ENCODE results near the gene GSX2.
"Not testable (repeated sequence)": the region's sequence is repeated elsewhere in the genome, so short reads cannot be mapped to it uniquely, and the experiment has no call there.

GSX2 gene

GRCh38 chr4:54099748-54100574 is at the start of gene GSX2:
Gene GSX2, plus strand, starts transcription at chr4:54100163. Its CDS starts 182 bp downstream, at chr4:54100345.
- peak; percentile 41 for DNase-seq (ENCODE audit: low spot score)

GRCh38 chr4:54050214-54050904 is 49.6 kb upstream of the GSX2 start:
- DNase-seq (ENCODE audit: low spot score): peak; percentile 18

DNA sequence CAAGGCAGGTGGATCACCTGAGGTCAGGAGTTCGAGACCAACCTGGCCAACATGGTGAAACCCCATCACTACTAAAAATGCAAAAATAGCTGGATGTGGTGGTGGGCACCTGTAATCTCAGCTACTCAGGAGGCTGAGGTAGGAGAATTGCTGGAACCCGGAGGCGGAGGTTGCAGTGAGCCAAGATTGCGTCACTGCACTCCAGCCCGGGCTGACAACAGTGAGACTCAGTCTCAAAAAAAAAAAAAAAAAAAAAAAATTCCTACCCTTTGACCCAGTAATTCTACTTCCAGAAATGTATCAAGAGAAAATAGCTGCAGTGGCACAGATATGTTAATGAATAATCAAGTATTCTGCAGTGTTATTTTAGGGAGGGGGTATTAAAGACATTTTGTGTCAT is 46.6 kb upstream of the GSX2 start:
- DNase-seq (ENCODE audit: low spot score): not testable (repeated sequence)

GRCh38 chr4:54054501-54054900 is 45.5 kb upstream of the GSX2 start:
- DNase-seq (ENCODE audit: low spot score): no peak

DNA sequence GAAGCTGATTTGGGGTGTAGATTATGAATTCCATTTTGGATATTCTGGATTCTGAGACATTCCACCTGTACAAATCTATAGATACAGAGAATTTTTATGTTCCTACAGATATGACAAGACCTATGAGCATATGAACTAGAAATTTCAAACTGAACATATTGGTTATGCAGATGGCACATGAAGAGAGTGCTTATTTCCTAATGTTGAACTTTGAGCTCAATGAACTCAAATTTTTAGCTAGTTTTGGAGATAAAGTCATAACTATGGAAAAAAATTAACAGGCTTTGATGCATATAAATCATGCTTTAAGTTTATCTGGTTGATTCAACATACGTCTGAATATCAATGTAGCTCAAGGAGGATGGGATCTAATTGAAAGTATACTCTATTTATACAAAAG is 44.5 kb upstream of the GSX2 start:
- no peak for DNase-seq (ENCODE audit: low spot score)

DNA sequence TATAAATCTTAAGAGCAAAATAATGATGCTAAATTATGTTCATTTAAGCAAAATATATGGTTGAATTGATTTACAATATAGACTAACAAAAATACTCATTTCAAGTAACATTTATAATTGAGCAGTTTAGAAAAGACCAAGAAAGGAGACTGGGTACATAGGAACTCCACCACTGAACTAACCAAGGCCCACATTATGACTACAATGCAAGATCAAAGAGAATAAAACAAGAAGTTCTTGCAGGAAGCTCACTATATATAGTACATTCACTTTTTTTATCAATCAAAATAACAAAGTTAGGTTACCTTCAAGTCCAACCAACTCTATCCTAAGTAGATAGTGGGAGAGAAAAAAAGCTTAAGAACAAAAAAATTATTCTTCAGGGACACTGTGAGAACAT is 43.6 kb upstream of the GSX2 start:
- DNase-seq (ENCODE audit: low spot score): no peak

DNA sequence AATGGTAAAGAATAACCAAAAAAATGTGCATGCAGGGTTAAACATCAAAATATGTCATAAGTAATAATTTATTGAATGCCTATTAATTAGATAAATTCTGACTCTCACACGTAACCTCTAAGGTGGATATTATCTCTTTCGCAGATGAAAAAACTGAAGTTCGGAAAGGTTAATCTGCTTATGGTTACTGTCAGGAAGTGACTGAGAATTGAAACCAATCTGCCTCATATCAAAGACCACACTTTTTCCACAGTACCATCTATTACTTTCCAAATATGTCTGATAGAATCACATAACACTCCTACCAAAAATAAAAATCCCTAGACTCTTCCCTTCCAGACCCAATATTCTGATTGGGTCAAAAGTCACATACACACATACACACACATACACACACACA is 41.8 kb upstream of the GSX2 start:
- no peak for DNase-seq (ENCODE audit: low spot score)

DNA sequence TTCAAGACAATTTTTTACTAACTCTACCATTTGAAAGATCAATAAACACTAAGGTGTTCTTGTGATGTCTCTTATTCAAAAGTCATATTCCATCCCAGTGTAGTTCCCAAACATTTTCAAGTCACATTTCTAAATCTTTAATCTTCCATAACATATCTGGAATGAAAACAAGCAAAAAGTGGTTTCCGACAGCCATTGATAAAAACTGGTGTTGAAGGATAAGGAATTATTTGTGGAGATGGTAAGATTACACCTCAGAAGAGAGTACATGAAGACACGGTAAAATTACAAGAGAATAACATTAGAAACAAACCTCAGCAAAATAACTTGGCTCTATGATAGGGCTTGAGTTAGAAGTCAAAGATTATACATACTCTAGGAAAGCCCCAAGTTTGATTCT is 39.8 kb upstream of the GSX2 start:
- no peak for DNase-seq (ENCODE audit: low spot score)

- no peak for DNase-seq (ENCODE audit: low spot score)
Observed at GRCh38 chr4:54061067-54061466, 38.9 kb upstream of the GSX2 start.

- no peak for DNase-seq (ENCODE audit: low spot score)
Observed at GRCh38 chr4:54061873-54062272, 38.1 kb upstream of the GSX2 start.

- DNase-seq (ENCODE audit: low spot score): no peak
Observed at GRCh38 chr4:54062392-54062791, 37.6 kb upstream of the GSX2 start.

DNA sequence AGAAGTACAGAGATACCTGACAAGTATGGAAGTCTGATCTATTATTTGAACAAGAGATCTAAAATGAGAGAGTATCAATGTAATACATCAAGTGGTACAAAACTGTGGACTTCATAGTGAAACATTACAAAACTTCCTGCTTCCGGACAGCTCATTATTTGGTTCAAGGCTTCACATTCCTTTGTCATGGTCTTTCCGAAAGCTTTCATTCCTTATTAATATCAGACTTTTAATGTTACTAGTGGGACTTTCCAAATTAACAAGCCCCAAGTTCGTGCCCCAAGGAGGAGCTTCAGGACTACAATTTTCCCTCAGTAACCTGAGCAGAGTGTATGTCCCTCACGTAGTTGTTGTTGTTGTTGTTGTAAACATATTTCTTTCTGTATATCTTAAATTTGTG is 36.7 kb upstream of the GSX2 start:
- DNase-seq (ENCODE audit: low spot score): no peak

- DNase-seq (ENCODE audit: low spot score): no peak
Observed at GRCh38 chr4:54063737-54064316, 36.1 kb upstream of the GSX2 start.

DNA sequence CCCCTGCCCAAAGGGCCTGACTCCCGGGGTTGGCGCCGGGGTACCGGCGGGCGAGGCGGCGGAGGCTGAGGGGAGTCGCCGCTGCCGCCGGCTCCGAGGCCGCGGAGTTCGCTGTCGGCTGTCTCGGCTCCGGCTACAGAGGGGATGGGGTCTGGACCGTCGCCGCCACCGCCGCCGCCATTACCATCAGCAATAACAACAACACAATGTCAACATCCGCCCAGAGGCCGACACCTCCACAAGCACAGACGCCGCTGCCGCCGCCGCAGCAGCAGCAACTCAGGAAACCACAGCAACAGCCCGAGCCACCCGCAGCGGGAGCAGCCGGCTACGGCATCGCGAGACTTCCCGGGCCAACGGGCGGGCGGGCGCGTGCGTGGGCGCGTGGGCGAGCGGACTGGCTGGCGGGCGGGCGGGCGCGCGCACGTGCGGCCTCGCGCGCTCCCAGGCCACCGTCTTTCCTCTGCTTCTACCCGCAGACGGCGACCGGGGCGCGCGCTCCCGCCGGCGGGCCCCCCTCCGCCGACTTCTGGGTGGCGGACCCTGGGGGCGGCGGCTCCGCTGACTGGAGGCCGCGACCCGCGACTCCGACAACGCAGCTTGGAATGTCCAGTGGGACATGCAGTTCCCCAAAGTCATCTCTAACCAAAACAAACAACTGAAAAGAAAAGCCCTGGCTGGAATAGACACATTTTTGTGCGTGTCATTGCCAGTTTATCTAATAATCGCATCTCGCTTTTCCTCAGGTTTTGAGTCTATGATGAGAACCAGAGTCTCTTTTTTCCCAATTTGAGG is 35.4 kb upstream of the GSX2 start, which contains the start of gene CHIC2:
Gene CHIC2 (minus strand): TSS at position 289 of the 795 bp plus-strand sequence. CDS start 305 bp downstream, outside the sequence.
- DNase-seq (ENCODE audit: low spot score): peak; percentile 86

GRCh38 chr4:54065282-54066087 is 34.5 kb upstream of the GSX2 start:
- DNase-seq (ENCODE audit: low spot score): no peak

- DNase-seq (ENCODE audit: low spot score): no peak
Observed at GRCh38 chr4:54066088-54066415, 33.9 kb upstream of the GSX2 start.

- DNase-seq (ENCODE audit: low spot score): no peak
Observed at GRCh38 chr4:54066718-54067129, 33.2 kb upstream of the GSX2 start.

DNA sequence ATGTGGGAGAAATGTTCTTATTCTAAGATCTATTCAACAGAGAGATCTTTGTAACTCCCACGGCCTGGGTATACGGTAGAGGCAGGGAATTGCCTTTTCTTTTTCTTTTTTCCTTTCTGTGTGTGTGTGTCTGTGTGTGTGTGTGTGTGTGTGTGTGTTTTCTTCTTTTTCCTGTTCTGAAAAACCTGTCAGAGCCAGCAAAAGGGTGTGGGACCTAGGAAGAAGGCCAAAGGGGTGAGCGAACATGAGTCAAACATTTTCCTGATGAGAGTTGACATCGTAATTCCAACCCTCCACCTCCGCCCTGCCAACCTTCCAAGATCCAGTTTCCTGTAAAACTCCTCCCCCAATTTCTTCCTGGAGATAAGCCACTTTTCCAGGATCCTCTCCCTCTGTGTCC is 32.8 kb upstream of the GSX2 start:
- DNase-seq (ENCODE audit: low spot score): no peak

GRCh38 chr4:54073271-54073880 is 26.6 kb upstream of the GSX2 start:
- no peak for DNase-seq (ENCODE audit: low spot score)

- DNase-seq (ENCODE audit: low spot score): no peak
Observed at GRCh38 chr4:54074381-54074780, 25.6 kb upstream of the GSX2 start.

- DNase-seq (ENCODE audit: low spot score): no peak
Observed at GRCh38 chr4:54076673-54077072, 23.3 kb upstream of the GSX2 start.
